VCaP (cell line): ENCODE measurements around the gene MPZL3.

ENCODE experiments used
- H3K27ac ChIP-seq: fragments of 450-650 bp; 2 replicates; pipeline ENCODE4 v1.5.1; 2017
- TF ChIP-seq, protein P1 (sequence below): fragments of 450-650 bp; conservative IDR thresholded peaks from 2 replicates; pipeline ENCODE4 v1.5.1; 2017; ENCODE audit warnings: mild to moderate bottlenecking, moderate library complexity

Gene MPZL3, protein sequence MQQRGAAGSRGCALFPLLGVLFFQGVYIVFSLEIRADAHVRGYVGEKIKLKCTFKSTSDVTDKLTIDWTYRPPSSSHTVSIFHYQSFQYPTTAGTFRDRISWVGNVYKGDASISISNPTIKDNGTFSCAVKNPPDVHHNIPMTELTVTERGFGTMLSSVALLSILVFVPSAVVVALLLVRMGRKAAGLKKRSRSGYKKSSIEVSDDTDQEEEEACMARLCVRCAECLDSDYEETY

DNA sequence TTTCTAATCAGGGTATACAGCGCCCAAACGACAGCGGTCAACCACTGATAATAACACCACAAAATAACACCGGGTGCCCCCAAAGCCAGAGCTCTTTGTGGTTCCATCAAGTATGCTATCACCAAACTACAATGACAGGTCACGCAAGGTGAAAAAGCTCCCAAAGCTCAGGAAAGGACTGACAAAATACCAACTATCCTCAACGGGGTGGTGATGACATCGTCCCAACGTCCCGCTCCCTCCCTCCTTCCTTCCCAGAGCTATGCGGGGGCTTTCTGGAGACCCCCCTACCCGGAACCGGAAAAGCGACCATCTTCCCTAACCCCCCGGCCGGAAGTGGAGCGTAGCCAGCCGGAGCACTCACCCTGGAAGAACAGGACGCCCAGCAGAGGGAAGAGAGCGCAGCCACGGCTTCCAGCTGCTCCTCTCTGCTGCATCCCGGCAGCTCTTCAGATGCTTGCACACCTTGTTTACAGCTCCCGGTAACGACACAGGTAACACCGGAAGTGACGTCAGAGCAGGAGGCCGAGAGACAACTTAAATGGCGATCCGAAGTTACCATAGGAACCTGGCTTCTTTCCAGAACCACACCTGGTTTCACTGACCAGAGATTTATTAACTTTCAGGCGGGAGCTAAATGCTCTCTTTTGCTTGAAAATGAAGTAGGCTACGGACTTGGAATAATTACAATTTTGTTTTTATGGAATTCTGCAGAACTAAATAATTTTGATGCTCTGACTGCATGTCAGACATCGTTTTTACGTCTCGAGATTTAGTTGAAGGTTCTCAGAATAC, at the start of gene MPZL3:
TSS of gene MPZL3 (minus strand) at position 508 of the 795 bp plus-strand sequence. CDS start at position 437, 71 bp downstream.
- peak within 1 kb of the TSS; percentile 99 for H3K27ac ChIP-seq

DNA sequence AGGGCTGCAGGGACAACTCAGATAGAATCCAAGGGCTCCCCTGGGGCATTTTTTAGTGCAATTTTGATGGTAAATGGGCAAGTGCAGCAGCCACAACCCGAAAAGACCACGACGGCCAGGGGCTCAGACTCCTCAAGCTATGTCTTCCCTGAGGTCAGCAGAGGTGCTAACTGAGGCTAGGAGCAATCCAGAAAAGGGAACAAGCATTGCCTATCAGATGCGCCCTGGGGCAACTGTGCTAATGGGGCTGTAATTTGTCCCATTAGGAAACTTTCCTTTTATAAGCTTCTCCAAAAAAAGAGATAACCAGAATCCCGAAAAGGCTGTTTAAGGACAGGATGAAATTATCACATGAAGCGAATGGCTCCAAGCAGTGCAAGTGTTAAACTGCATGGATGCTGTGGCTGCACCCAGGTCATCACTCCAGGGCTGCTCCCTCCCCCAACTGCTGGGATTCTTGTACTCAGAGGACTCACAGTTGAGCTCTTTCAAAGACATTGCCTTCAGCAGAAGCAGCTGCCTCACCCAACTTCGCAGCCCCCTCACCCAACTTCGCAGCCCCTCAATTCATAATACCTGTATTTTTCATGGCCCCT, 49.5 kb upstream of the MPZL3 start:
- no peak overlapping the region for H3K27ac ChIP-seq
- TF ChIP-seq, protein P1, sequence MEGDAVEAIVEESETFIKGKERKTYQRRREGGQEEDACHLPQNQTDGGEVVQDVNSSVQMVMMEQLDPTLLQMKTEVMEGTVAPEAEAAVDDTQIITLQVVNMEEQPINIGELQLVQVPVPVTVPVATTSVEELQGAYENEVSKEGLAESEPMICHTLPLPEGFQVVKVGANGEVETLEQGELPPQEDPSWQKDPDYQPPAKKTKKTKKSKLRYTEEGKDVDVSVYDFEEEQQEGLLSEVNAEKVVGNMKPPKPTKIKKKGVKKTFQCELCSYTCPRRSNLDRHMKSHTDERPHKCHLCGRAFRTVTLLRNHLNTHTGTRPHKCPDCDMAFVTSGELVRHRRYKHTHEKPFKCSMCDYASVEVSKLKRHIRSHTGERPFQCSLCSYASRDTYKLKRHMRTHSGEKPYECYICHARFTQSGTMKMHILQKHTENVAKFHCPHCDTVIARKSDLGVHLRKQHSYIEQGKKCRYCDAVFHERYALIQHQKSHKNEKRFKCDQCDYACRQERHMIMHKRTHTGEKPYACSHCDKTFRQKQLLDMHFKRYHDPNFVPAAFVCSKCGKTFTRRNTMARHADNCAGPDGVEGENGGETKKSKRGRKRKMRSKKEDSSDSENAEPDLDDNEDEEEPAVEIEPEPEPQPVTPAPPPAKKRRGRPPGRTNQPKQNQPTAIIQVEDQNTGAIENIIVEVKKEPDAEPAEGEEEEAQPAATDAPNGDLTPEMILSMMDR = no peak

More for the DNA sequence above, at the start of gene MPZL3:
- TF ChIP-seq, protein P1 = no peak

DNA sequence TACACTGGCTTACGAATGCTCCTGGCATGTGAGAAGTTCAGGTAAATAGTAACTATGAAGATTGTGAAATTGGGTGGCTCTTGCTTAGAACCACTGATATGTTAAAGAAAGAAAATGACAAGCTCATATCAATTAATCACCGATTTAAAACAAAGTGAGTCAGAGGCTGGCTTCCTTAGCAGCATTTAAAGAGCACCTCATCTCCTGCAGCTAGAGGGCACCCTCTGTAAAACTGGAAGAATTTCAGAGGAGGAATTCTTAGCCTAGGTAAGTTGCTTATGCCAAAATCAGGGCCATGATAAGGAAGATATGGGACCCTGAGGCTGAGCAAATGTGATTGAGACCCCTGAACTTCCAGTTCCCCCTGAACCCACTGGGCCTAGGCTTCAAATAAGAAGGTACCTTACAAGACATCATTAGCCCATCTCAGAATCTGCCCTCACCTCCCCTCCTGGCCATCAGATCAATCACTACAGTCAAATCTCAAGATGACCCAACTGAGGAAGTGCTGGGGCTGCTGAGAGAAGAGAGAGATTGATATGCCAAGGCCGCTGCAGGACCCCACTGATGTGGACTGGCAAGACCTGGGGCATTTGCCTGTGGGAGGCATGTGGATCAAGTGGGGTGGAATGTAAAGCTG, 43.8 kb upstream of the MPZL3 start:
- no peak overlapping the region for H3K27ac ChIP-seq
- TF ChIP-seq, protein P1 = peak; percentile 89

DNA sequence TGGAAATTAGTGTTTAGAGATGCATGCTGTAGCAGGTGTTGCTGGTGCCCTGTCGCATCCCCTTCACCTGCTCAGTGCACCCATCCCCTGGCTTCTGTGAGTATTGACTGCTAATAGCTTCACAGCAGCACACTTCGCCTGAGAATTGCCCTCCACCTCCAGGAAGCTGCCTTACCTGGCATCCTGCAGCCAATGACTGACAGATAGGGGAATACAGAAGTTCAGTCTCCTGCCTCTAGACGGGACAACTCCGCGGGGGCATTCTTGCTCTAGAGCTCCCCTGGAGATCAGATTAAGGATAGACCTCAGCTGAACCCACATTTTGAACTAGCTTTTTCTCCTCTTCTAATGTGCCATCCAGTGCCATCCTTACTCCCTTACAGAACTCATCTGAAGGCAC, 43.0 kb upstream of the MPZL3 start:
- no peak overlapping the region for H3K27ac ChIP-seq
- TF ChIP-seq, protein P1 = no peak

DNA sequence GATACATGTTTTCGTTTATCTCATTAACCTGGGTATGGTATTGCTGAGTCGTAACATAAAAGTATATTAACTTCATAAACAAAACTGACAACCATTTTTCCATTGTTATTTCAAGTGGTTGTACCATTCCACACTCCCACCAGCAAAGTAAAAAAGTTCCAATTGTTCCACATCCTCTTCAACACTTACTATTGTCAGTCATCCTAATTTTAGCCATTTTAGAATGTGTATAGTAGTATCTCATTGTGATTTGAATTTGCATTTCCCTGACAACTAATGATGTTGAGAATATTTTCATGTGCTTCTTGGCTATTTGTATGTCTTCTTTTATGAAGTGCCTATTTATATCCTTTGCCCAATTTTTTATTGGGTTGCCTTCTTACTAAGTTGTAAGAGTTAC, 41.9 kb upstream of the MPZL3 start:
- TF ChIP-seq, protein P1 = no peak
- H3K27ac ChIP-seq = no peak overlapping the region

DNA sequence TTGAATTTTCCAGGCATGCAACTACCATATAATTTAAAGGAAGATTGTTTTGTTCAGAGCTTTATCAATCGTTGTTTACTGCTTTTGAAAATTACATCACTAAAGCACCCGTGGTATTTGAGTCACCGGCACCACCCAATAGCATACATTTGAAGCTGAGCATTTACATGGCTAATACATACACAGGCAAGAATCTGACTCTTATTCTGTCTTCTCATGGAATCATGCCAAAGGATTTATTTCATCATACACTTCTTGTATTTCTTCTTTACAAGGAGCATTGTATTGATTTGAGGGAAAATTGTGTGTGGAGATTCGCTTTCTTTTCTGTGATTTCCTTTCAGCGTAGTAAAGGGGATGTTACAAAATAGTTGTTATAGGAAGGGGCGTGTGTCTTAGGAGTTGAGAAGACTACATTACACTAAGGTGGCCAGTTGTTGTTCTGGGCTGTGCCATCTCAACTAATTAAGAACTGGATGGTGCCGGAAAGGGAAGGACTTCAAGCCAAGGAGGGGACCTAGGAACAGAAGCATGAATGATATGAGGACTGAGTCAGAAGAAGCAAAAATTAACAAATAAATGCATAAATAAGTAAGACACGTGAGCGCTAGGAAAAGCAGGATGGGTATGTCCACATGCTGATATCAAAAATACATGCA, 39.4 kb upstream of the MPZL3 start:
- TF ChIP-seq, protein P1 = no peak
- no peak overlapping the region for H3K27ac ChIP-seq
